GM19395 (cell line): ENCODE results near the gene PHF21B.
"Not testable (repeated sequence)": the region's sequence is repeated elsewhere in the genome, so short reads cannot be mapped to it uniquely, and the experiment has no call there.

Experiments used
- ATAC-seq: cut with Tn5 transposase; IDR thresholded peaks from one replicate; pipeline ENCODE4 v1.9.1; 2021; ENCODE audit warnings: mild to moderate bottlenecking, moderate library complexity; ENCODE audit not compliant: unreplicated experiment

PHF21B gene

DNA sequence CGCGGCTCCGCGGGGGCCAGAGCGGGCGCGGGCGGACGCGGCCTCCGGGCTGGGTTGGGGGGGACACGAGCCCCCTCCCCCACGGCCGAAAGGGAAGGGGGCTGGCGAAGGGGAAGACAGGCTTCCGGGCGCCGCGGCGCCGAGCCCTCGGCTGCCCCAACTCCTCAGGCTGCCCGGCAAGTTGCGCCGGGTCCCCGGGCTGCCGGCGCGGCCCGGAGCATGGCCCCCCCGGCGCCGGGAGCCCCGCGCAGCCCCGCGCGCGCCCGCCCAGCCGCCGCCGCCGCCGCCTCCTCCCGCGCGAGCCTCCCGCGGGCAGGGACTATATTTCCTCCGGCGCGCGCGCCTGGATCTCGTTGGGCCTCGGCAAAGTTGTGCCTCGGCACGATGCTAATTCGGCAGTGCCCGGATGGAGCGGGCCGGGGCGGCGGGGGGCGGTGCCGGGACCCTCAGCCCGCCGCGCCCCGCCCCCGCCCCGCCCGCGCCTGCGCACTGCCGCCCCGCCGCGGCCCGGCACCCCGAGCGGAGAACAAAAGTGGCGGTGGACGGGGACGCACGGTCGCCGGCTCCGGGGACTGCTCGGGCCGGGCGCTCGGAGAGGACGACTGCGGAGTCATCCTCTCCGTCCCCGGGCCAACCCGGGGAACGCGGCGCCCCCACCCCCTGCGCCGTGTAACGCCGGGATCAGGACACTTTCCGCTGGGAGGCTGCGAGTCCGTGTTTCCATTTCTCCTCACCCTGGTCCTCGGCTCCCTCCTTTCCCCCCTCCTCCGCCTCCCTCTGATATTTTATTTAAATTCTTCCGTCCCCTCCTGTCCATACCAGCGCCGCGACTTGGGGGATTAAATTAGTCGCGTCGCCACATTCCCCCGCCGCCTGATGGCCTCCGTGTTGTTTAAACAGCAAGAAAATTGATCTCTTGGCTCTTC lies at the start of gene PHF21B:
Gene PHF21B, minus strand, starts transcription at position 400 of the 926 bp plus-strand sequence. CDS start 456 bp downstream, outside the sequence.
- no peak for ATAC-seq

DNA sequence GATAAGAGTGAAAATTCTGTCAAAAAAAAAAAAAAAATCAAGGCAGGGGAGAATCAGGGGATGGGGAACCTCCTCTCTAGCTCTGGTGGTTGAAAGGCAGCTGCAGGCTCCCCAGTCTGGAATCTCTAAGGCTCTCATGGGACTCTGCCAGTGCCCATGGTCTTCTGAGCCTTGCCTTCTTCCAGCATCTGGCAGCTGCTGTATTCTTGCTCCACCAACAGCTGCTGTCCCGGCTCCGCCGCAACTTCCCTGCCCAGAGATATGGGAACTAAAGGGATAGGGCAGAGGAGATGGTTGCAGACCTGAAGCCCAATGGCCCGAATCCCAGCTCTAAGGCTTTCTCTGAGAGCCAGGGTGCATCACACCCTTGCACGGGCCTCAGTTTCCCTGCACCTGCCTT lies 49.5 kb upstream of the PHF21B start:
- no peak for ATAC-seq

DNA sequence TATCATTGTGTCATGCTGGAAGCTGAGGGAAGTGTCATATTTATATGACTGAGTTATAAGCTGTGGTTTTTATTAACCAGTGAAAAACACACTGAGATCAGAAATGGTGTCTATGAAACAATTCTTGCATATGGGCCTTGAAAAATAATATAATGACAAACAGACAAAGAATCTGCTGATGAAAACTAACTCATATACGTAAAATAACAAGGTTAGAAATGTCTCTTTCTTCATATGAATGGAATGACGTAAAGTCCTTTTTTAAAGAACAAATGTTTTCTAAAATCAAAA lies 48.8 kb upstream of the PHF21B start:
- ATAC-seq, result no peak

DNA sequence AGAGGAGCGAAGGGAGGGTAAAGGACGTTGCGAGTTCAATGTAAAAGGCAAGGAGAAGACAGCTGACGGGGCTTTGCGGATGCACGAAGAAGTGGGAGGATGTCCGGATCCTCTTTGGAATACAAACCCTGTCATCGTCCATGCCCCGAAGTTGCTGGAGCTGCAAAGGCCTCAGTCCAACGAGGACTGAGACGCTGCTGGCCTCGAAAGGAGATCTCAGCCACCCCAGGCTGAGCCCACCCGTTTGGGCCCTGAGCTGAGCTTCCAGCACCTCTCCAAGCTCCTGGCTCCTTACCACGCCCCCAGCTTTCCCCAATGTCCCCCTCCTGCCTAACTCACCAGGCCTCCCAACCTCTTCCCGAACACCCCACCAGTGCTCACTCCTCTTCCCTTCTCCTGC lies 46.1 kb upstream of the PHF21B start:
- no peak for ATAC-seq

DNA sequence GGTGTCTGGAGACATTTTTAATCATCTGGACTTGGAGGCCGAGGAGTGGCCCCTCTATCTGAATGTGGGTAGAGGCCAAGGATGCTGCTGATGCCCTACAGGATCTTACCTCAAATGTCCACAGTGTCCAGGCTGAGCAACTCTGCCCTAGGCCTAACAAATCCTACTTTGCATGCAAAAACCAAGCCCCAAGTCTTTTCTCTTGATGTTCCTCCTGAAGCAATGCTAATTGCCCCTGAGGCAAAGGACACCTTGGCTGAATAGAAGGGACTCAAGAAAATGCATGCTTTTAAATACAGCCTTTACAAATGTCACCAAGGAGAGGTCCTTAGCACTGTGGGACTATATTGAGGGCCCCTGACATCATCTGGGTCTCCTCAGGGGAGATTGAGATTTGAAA lies 43.8 kb upstream of the PHF21B start:
- no peak for ATAC-seq

DNA sequence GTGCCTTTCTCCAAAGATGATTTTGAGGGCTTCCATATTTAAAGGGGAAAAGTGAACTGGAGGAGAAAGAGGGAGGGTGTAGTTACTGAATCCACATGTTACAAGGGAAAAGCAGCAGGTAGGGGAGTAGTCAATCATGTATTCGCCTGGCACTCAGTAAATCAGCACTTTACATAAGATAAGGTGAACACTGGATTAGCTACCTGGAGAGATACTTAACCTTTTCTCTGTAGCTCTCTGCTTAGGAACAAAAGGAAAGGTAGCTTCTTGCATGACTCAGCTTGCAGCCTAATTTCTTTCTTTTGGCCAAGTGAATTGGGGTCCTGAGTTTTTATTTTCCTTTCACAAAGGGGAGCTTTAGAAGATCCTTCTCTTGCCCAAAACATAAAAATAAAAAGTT lies 43.3 kb upstream of the PHF21B start:
- ATAC-seq, result no peak

DNA sequence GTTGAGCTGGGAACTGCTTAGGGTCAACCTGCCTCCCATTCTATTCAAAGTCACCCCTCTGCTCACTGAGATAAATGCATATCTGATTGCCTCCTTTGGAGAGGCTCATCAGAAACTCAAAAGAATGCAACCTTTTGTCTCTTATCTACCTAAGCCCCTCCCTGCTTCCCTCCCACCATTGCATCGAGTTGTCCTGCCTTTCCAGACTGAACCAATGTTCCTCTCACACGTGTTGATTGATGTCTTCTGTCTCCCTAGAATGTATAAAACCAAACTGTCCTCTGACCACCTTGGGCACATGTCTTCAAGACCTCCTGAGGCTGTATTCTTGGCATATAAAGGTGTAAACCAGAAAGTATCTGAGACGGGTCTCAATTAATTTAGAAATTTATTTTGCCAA lies 42.9 kb upstream of the PHF21B start:
- not testable (repeated sequence) for ATAC-seq

DNA sequence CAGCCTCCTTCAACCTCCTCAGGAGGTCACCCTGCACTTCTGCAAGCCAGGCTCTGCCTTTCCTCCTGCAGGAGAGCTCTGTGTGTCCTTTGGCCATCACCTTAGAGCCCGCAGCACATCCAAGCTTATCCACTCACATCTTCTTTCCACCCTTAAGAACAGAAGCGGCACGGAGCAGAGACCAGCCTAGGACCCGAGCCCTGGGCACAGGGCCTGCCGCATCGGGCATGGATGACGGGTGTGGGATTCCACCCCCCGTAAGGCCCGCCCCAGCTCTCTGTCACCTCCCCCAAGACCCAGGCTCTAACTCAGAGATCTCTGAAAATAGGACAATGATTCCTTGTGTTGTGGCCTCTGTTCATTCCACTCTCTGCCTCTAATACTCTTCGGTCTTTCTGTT lies 42.1 kb upstream of the PHF21B start:
- ATAC-seq, result no peak

DNA sequence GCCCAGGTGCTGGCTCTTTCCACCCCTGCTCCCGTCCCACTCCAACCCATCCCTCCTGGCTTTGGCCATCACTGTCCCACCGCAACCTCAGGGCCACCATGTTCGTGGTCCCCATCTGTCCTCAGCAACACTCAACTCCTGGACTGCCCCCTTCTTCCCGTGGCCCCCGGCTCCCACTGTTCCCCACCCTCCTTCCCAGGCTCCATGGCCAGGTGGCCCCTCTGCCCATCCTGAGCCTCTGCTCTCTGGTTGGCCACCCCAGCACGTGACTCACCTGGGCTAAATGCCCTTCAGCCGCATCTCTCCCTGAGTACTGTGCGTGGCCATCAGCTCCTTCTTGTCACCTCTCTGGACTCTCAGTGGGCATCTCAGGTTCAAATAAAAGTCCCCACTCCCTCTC lies 41.6 kb upstream of the PHF21B start:
- no peak for ATAC-seq

DNA sequence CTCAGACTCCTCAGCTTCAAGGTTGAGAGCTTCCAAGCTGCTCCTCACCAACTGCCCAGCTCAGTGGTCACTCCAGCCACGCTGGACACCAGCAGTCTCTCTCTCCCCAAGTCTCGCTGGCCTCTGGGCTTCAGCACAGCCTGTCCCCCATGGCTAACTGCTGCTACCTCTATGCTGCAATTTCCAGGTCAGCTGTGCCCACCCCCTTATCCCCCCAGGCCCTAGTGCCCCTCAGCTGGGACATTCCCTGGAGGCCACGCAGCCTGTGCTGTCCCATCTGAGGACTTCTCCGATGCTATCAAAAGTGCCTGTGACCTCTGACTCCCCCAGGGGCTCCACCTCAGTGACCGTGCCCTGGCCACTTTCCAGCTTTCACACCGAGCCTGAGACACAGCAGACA lies 37.5 kb upstream of the PHF21B start:
- ATAC-seq, result no peak

DNA sequence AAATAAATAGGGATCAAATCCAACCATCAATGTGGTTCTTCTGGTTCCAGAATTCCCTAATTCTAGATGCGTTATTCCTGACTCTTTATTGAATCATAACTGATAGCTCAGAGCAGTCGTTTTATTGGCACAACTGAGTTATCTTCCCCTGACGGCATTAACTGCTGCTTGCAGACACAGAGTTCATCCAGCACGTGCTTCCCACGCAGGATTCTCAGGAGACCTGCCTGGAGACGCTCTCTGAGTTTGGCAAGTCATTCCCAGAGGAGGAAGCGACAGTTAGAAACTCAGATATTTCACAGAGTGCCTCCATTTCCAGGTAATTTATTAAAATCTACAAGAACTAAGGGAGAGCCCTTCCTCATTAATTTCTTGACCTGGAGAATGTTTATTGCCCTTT lies 35.4 kb upstream of the PHF21B start:
- ATAC-seq, result no peak

DNA sequence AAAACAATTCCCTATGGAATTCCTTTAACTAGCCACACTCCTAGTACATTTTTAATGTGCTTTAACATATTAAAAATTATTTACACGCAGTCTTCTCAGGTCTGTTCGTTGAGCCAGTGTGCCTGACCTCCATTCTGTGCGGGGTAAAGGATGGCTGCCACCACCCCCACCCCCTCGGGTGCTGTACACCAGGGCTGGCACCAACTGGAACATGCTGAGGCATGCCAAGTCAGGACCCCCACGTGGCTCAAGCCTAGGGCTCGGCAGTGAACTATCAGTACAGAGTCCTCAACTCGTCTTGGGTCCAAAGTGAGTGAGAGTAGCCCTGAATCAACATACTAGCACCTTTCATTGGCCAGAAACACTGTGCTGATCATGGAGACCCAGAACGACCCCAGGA lies 32.5 kb upstream of the PHF21B start:
- ATAC-seq, result no peak

DNA sequence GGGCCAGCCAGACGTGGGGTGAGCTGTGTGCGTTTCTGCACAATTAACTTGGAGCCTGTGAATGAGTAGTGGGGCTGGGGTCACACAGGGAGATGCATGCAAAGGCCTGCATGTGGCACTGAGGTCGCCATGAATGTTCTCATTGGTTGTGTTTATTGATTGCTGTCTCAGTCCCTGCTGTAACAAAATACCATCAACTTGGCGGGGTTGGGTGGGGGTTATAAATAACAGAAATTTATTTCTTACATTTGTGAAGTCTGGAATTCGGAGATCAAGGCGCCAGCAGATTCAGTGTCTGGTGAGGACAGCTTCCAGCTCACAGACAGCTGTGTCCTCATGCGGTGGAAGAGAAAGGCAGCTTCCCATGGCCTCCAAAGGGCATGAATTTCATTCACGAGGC lies 29.3 kb upstream of the PHF21B start:
- ATAC-seq, result no peak

DNA sequence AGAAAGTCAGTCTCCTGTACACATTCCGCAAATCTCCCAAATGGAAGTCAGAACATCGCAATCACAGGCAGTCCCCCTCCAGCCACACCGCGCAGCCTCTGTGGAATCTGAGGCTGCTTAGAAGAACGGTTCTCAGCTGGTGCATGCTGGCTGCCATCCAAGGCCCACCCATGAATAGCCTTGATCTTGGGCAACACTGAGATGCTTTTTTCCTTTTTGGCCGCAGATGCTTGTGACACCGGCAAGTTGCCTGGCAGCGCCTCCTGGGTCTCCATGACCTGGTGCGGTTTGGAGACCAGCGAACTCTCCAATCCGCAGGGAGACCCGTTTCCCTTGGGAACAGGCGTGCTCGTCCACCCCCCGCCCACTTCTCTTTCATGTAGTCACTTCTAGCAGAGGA lies 26.3 kb upstream of the PHF21B start:
- no peak for ATAC-seq

DNA sequence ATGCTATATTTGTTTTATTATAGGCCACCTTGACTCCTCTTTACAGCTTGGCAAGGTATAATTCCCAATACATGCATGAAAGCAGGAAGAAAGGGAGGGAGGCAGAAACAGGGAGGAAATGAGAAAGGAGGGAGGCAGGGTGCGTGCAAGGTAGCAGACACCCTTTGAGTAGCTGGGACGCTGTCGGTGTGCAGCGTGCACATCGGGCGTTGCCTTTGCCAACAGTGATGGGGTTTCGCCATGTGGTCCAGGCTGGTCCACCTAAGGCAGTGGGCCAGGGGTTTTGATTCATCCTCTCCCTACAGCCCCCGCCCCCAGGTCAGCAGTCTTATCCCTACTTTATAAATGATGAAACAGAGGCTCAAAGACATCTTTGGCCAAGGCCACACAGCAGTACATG lies 25.0 kb upstream of the PHF21B start:
- no peak for ATAC-seq

DNA sequence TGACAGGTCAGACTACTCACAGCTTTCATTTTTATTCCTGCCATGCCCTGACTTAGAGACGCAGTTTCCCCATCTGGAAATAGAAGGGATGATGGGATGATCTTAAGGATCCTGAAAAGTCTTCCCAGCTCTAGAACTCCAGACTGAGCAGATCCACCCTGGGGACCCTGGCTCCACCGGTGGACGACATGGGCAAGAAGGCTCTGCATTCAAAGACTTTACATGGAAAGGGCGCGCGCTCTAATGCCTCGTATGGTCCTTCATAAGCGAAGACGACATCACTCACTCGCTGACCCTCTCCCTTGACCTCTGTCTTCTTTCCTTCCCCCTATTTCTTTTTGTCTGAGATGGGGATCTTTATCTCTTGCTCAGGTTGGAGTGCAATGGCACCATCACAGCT lies 24.4 kb upstream of the PHF21B start:
- no peak for ATAC-seq

DNA sequence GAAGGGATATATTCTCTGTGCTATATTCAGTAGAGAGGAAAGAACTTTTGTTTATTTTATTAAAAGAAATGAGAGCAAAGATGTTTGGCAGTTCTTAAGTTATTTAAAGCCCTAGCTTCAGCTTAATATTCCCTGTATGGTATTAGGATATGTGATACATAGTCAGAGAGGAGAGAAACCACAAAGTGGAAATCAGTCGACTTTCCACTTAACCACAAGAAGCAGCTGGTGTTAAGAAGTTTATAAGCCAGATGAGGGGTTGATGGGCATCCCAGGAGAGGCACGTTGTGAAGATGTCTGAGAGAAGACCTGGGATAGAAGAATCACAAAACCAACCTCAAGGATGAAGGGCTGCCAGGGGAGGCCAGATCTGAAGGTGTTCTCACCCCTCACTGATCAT lies 23.3 kb upstream of the PHF21B start:
- no peak for ATAC-seq

DNA sequence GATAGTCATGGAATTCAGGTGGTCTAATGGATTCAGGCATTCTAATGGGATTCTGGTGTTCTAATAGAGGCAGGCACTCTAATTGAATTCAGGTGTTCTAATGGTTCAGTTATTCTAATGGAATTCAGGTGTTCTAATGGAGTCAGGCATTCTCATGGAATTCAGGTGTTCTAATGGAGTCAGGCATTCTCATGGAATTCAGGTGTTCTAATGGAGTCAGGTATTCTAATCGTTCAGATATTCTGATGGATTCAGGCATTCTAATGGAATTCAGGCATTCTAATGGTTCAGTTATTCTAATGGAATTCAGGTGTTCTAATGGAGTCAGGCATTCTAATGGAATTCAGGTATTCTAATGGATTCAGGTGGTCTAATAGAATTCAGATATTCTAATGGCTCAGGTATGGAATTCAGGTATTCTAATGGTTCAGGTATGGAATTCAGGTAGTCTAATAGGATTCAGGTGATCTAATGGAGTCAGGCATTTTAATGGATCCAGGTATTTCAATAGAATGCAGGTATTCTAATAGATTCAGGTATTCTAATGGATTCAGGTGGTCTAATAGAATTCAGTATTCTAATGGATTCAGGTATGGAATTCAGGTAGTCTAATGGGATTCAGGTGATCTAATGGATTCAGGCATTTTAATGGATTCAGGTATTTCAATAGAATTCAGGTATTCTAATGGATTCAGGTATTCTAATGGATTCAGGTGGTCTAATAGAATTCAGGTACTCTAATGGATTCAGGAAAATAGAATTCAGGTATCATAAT lies 22.0 kb upstream of the PHF21B start:
- no peak for ATAC-seq

DNA sequence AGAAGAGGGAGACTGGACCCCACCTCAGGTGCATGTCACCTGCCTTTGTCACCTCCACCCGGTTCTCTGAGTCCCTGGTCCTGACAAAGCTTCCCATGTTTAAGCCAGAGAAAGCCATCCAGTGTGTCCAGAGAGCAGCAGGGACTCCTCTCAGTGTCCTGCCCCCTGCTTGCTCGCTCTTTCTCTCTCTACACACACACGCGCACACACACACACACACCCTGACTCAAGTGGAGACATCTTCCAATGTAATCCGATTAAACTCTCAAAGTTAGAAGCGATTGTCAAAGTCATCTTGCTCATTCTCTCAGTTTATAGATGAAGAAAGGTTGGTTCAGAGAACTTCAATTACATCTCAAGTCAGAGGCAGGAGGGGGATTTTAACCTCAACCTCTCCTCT lies 19.7 kb upstream of the PHF21B start:
- no peak for ATAC-seq

DNA sequence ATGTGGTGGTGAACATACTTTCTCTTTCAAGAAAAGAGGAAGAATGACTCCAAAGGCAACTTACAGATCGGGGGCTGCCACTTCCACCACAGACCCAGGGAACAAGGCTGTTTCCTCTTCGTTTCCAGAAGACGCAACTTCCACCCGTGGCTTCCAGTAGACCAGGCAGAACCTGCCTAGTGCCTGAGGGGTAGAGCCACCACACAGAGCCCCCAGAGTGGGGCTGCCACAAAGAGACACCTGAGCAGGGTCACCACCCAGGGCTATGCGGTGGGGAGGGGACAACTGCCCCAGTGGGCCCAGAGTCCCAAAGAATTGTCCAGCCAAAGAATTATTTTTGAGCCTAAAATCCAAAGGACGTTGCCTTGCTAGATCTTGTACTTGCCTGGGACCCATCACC lies 16.7 kb upstream of the PHF21B start:
- no peak for ATAC-seq

DNA sequence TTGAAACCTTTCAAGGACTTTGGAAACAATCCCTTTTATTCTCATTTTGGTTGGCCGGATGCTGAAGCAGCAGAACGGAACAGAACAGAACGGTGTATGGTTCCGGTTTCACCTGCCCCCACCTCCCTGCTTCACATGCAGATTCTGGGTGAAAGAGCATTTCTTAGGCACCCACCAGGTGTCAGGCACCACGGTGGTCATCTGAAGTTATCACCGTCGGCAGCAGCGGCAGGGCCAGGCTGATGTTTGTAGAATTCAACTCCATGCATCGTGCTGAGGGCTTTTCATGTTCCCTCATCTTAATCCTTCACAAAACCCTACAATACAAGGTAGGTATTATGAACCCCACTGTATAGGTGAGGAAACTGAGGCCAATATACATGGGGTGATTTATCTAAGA lies 13.6 kb upstream of the PHF21B start:
- no peak for ATAC-seq

DNA sequence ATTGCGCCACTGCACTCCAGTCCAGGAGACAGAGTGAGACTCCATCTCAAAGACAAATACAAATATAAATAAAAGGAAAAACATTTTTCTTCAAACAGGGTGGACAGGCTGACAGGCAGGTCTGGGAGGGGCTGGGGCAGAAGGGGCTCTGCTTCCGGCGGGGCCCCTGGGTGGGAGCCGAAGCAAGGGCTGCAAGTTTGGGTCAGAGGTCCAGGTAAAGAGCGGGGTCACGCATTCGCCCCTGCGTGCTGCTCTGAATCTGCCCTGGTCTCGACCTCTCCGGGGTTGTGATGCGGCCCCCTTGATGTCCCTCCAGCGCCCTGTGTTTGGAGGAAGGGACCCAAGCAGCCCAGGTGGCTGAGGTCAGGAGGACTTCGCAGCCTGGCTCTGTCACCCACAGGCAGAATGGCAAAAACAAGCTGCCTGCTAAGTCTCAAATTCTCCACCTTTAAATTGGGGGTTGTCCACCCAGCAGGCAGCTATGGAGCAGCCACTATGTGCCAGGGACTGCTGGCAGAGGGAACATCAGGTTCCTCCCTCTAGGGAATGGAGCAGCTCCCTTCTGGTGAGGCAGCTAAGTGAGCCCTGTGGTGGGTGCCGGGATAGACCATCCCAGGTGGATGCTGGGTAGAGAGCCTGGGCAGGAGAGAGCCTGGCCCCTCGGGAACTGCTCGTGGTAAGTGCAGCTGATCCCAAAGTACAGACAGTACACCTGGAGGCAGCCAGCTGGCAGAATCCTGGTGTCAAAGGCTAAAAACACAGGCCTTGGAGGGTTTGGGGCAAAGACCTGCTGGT lies 10.3 kb upstream of the PHF21B start:
- ATAC-seq, result no peak
